ENCODE data around the gene TMEM145. TPM values are rescaled to one million over a fixed set of nuclear protein-coding genes. Genes with fewer than 3 reads are reported as not detected.

Gene TMEM145
- total and polyA plus RNA-seq, 2 donors from 2014 or later = not detected

DNA sequence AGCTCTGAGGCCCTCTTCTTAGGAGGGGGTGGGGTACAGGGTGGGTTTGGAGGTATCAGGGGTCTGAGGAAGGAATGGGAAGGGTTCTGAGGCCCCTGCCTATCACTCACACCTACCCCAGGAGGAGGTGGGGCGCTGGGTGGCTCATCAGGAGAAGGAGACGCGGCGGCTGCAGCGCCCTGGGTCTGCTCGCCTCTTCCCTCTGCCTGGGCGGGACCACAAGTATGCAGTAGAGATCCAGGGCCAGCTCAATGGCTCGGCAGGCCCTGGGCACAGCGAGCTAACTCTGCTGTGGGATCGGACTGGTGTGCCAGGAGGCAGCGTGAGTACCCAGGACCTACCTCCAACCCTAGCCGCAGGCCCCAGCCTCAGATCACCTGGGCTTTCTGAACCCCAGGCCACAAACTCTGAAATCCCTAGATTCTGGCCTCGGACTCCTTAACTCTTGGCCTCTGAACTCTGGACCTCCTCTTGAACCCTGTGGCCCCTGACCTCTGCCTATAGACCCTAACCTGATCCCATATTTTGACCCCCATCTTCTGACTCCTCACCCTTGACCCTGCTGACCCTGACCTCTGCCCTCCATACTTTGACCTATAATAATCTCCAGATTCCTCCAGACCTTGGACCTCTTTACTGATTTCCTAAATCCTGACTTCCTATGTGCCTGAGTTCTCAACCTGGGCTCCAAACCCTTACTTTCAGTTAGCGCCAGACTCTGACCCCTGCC lies 36.4 kb downstream of the TMEM145 start:
- Histone ChIP-seq H3K9me3 (ENCODE audit: control insufficient read depth in 2 of 3, insufficient read depth in 1 of 3, low read length in 3 of 3) (no peaks in the 10 kb centered on the region), H3K36me3 (ENCODE audit: control insufficient read depth in 2 of 3, insufficient read depth in 3 of 3, low read length in 3 of 3) (peaks cover 0 to 15% (median 0%) of the 10 kb centered on the region in 3 donors), H3K27ac (ENCODE audit: low read depth in 2 of 2, low read length in 2 of 2) (no peak overlapping the region), H3K9ac (ENCODE audit: low read length in 3 of 3) (no peak overlapping the region), H3K4me3 (ENCODE audit: low read length in 3 of 3) (no peak overlapping the region), H3K4me1 (ENCODE audit: control insufficient read depth in 2 of 3, insufficient read depth in 2 of 3, low read depth in 1 of 3, low read length in 3 of 3) (no peaks in the 10 kb centered on the region), H3K27me3 (ENCODE audit: control insufficient read depth, insufficient read depth, low read length) (no peaks in the 10 kb centered on the region)
- intact Hi-C loops (cut with DNase I) = no loop called here
- FAIRE-seq = no peak
- TF ChIP-seq, protein P1, sequence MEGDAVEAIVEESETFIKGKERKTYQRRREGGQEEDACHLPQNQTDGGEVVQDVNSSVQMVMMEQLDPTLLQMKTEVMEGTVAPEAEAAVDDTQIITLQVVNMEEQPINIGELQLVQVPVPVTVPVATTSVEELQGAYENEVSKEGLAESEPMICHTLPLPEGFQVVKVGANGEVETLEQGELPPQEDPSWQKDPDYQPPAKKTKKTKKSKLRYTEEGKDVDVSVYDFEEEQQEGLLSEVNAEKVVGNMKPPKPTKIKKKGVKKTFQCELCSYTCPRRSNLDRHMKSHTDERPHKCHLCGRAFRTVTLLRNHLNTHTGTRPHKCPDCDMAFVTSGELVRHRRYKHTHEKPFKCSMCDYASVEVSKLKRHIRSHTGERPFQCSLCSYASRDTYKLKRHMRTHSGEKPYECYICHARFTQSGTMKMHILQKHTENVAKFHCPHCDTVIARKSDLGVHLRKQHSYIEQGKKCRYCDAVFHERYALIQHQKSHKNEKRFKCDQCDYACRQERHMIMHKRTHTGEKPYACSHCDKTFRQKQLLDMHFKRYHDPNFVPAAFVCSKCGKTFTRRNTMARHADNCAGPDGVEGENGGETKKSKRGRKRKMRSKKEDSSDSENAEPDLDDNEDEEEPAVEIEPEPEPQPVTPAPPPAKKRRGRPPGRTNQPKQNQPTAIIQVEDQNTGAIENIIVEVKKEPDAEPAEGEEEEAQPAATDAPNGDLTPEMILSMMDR (IDR thresholded peaks at IDR 0.05; ENCODE audit: borderline replicate concordance, extremely low read depth, insufficient read depth) = no peak
- DNase-seq = no peak

- Histone ChIP-seq H3K9me3 (ENCODE audit: control insufficient read depth in 2 of 3, insufficient read depth in 1 of 3, low read length in 3 of 3) (no peaks in the 10 kb centered on the region), H3K36me3 (ENCODE audit: control insufficient read depth in 2 of 3, insufficient read depth in 3 of 3, low read length in 3 of 3) (peaks cover 0 to 16% (median 2%) of the 10 kb centered on the region in 3 donors), H3K4me3 (ENCODE audit: low read length in 3 of 3) (no peak overlapping the region), H3K27me3 (ENCODE audit: control insufficient read depth, insufficient read depth, low read length) (no peaks in the 10 kb centered on the region), H3K4me1 (ENCODE audit: control insufficient read depth in 2 of 3, insufficient read depth in 2 of 3, low read depth in 1 of 3, low read length in 3 of 3) (no peaks in the 10 kb centered on the region), H3K9ac (ENCODE audit: low read length in 3 of 3) (no peak overlapping the region), H3K27ac (ENCODE audit: low read depth in 2 of 2, low read length in 2 of 2) (no peak overlapping the region)
- DNase-seq = no peak
- intact Hi-C loops (cut with DNase I) = no loop called here
- TF ChIP-seq, protein P1 (IDR thresholded peaks at IDR 0.05; ENCODE audit: borderline replicate concordance, extremely low read depth, insufficient read depth) = no peak
- no peak for FAIRE-seq
Measured at GRCh38 chr19:42350417-42350816, 37.3 kb downstream of the TMEM145 start.

DNA sequence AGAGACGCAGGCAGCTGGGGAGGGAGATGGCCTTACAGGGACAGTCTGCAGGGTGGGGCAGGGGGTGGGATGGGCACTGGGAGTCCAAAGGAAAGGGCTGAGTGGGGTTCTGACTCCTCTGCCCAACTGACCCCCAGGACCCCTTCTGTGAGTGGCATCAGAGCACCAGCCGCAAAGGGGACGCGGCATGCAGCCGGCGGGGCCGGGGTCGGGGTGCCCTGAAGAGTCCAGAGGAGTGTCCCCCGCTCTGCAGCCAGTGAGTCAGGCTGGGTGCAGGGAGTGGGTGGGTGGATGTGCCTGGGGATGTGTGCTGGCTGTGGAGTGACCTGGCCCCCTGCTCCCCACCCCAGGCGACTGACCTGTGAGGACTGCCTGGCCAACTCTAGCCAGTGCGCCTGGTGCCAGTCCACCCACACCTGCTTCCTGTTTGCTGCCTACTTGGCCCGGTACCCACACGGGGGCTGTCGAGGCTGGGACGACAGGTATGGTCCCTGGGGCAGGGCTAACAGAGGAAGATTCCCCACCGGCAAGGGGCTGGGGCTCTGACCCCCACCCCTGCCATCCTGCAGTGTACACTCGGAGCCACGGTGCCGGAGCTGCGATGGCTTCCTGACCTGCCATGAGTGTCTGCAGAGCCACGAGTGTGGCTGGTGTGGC lies 38.1 kb downstream of the TMEM145 start:
- H3K9me3 ChIP-seq (ENCODE audit: control insufficient read depth in 2 of 3, insufficient read depth in 1 of 3, low read length in 3 of 3) = no peaks in the 10 kb centered on the region
- H3K36me3 ChIP-seq (ENCODE audit: control insufficient read depth in 2 of 3, insufficient read depth in 3 of 3, low read length in 3 of 3) = peaks cover 0 to 16% (median 2%) of the 10 kb centered on the region in 3 donors
- H3K4me1 ChIP-seq (ENCODE audit: control insufficient read depth in 2 of 3, insufficient read depth in 2 of 3, low read depth in 1 of 3, low read length in 3 of 3) = no peaks in the 10 kb centered on the region
- DNase-seq (no peak), FAIRE-seq (no peak)
- no peak overlapping the region for H3K4me3 ChIP-seq (ENCODE audit: low read length in 3 of 3)
- no peak overlapping the region for H3K27ac ChIP-seq (ENCODE audit: low read depth in 2 of 2, low read length in 2 of 2)
- no peak overlapping the region for H3K9ac ChIP-seq (ENCODE audit: low read length in 3 of 3)
- TF ChIP-seq, protein P1 (IDR thresholded peaks at IDR 0.05; ENCODE audit: borderline replicate concordance, extremely low read depth, insufficient read depth) = no peak
- no peaks in the 10 kb centered on the region for H3K27me3 ChIP-seq (ENCODE audit: control insufficient read depth, insufficient read depth, low read length)
- intact Hi-C loops (cut with DNase I) = no loop called here

Data from kidney (tissue), 14 donors.